Testis (tissue), 3 donors: ENCODE data around the gene INTS3. TPM values are rescaled to one million over a fixed set of nuclear protein-coding genes. Genes with fewer than 3 reads are reported as not detected.
A peak's percentile ranks its signal among the peaks of the same experiment; 100 is the strongest.
"Not testable (repeated sequence)": the region's sequence is repeated elsewhere in the genome, so short reads cannot be mapped to it uniquely, and the experiment has no call there.

Source experiments
- DNase-seq: peaks from one replicate; pipeline ENCODE4 v3.0.0-alpha.2; 2019
- H3K27ac ChIP-seq, 2 donors: fragments of 200-600 bp; sonication (generic); one replicate each; pipeline ENCODE4 v1.5.1; 2019
- H3K27me3 ChIP-seq: fragments of 200-600 bp; sonication (generic); one replicate; pipeline ENCODE4 v1.5.1; 2019
- H3K36me3 ChIP-seq: fragments of 200-600 bp; sonication (generic); one replicate; pipeline ENCODE4 v1.5.1; 2017; ENCODE audit warnings: low read depth; ENCODE audit errors: missing control alignments
- H3K4me1 ChIP-seq: fragments of 200-600 bp; sonication (generic); one replicate; pipeline ENCODE4 v1.5.1; 2019
- H3K4me3 ChIP-seq, 2 donors: fragments of 200-600 bp; sonication (generic); one replicate each; pipeline ENCODE4 v1.5.1; 2017 to 2019
- H3K9me3 ChIP-seq: fragments of 200-600 bp; sonication (generic); one replicate; pipeline ENCODE4 v1.5.1; 2017
- CTCF ChIP-seq, 3 experiments: fragments of 450-650 bp in 2 of 3; fragments of 200-600 bp in 1 of 3; sonication (generic) in 1 of 3; IDR thresholded peaks; one replicate each; pipeline ENCODE4 v1.5.1; 2016 to 2019; ENCODE audit warnings: antibody characterized with exemption in 3 of 3, mild to moderate bottlenecking in 2 of 3, moderate library complexity in 1 of 3
- POLR2A ChIP-seq: fragments of 450-650 bp; IDR thresholded peaks from one replicate; pipeline ENCODE4 v1.6.1; 2017; ENCODE audit warnings: antibody characterized with exemption, mild to moderate bottlenecking, moderate library complexity
- WGBS, 2 donors: methylation state at CpG; one replicate each; pipeline ENCODE4 v1.1.5; 2018; 5-methylcytosine and 5-hydroxymethylcytosine counted together
- intact Hi-C: fragments of 100-400 bp; cut with DNase I; formaldehyde crosslinking; loops from one replicate; pipeline ENCODE4 v1.15.1; 2023; ENCODE audit warnings: low total_unique reads
- polyA plus RNA-seq: library from polyadenylated mRNA; stranded (reverse); fragments of 350-450 nt; fragmentation: Illumina TruSeq; extraction: RNeasy Lipid Tissue Mini Kit (QIAGEN cat#74804); gene quantifications from one replicate; pipeline ENCODE4 v1.2.3, GENCODE V29; 2014; ENCODE audit warnings: low read depth, low replicate concordance; ENCODE audit not compliant: insufficient read depth
- total RNA-seq, 2 donors: library from RNA; depleted of rRNA; stranded (reverse); fragments of >200 nt; gene quantifications; one replicate each; pipeline ENCODE4 v1.2.3, GENCODE V29; 2016

The INTS3 gene
- total and polyA plus RNA-seq, 3 donors from 2014 or later = 66.1 to 121 (median 113) TPM

- H3K27me3 ChIP-seq = no peaks in the 10 kb centered on the region
- H3K36me3 ChIP-seq = no peaks in the 10 kb centered on the region
- 81 to 88% methylated on average over 20 to 22 of the region's 22 CpGs for WGBS, 2 donors
- intact Hi-C loops = no loop called here
- H3K4me3 ChIP-seq = no peak overlapping the region
- no peak for DNase-seq
- TF ChIP-seq POLR2A (no peak), CTCF (IDR thresholded peaks at IDR 0.05) (no peak)
- no peaks in the 10 kb centered on the region for H3K9me3 ChIP-seq
- no peak overlapping the region for H3K27ac ChIP-seq
- peaks cover 46% of the 10 kb centered on the region for H3K4me1 ChIP-seq
Measured at GRCh38 chr1:153778051-153778823, 50.4 kb downstream of the INTS3 start.

GRCh38 chr1:153778824-153779519, 51.1 kb downstream of the INTS3 start:
- intact Hi-C loops = no loop called here
- DNase-seq = no peak
- H3K27ac ChIP-seq = no peak overlapping the region
- H3K36me3 ChIP-seq = no peaks in the 10 kb centered on the region
- WGBS, 2 donors = 75 to 78% methylated on average over 14 to 18 of the region's 18 CpGs
- no peak for TF ChIP-seq CTCF (IDR thresholded peaks at IDR 0.05)
- no peak for TF ChIP-seq POLR2A
- H3K27me3 ChIP-seq = no peaks in the 10 kb centered on the region
- H3K4me3 ChIP-seq = no peak overlapping the region
- no peaks in the 10 kb centered on the region for H3K9me3 ChIP-seq
- H3K4me1 ChIP-seq = peaks cover 47% of the 10 kb centered on the region

- intact Hi-C loops = no loop called here
- H3K4me3 ChIP-seq = no peak overlapping the region
- no peaks in the 10 kb centered on the region for H3K27me3 ChIP-seq
- peaks cover 42% of the 10 kb centered on the region for H3K4me1 ChIP-seq
- WGBS, 2 donors = 63 to 64% methylated on average over 16 to 17 of the region's 17 CpGs
- DNase-seq = peak; percentile 69
- no peaks in the 10 kb centered on the region for H3K36me3 ChIP-seq
- H3K27ac ChIP-seq = peak overlapping the region in 1 of 2 donors; percentile 16
- TF ChIP-seq POLR2A (no peak), CTCF (IDR thresholded peaks at IDR 0.05) (no peak)
- H3K9me3 ChIP-seq = no peaks in the 10 kb centered on the region
Measured at GRCh38 chr1:153779781-153780541, 52.1 kb downstream of the INTS3 start.

GRCh38 chr1:153780551-153780950, 52.7 kb downstream of the INTS3 start:
- H3K9me3 ChIP-seq = no peaks in the 10 kb centered on the region
- no peaks in the 10 kb centered on the region for H3K27me3 ChIP-seq
- no peak overlapping the region for H3K4me3 ChIP-seq
- TF ChIP-seq POLR2A = no peak
- TF ChIP-seq CTCF (IDR thresholded peaks at IDR 0.05) = no peak
- H3K27ac ChIP-seq = no peak overlapping the region
- no peak for DNase-seq
- 68 to 71% methylated on average over 4 of the region's 4 CpGs for WGBS, 2 donors
- no peaks in the 10 kb centered on the region for H3K36me3 ChIP-seq
- intact Hi-C loops = no loop called here
- H3K4me1 ChIP-seq = peaks cover 39% of the 10 kb centered on the region

- H3K4me1 ChIP-seq = peaks cover 30% of the 10 kb centered on the region
- H3K36me3 ChIP-seq, intact Hi-C loops, DNase-seq, H3K9me3 ChIP-seq, H3K27me3 ChIP-seq: not testable (repeated sequence)
- H3K4me3 ChIP-seq = peak overlapping the region; percentile 60 to 76
- WGBS, 2 donors = 59 to 64% methylated on average over 8 of the region's 8 CpGs
- peak overlapping the region; percentile 93 to 97 for H3K27ac ChIP-seq
Measured at GRCh38 chr1:153782648-153783047, 54.8 kb downstream of the INTS3 start.
